Right lobe of liver (tissue), 6 donors: Measurements from ENCODE around the gene ADIG. TPM values are rescaled to one million over a fixed set of nuclear protein-coding genes. Genes with fewer than 3 reads are reported as not detected.

Source experiments
- ATAC-seq, 4 donors: fragments of 200-7000 bp; cut with Tn5 transposase; one replicate each; pipeline ENCODE4 v1.9.1; 2020; ENCODE audit warnings: mild to moderate bottlenecking in 4 of 4, moderate library complexity in 4 of 4
- DNase-seq, 3 donors: peaks; one replicate each; pipeline ENCODE4 v3.0.0-alpha.2; 2020
- H3K27ac ChIP-seq, 3 donors: fragments of 200-600 bp; one replicate each; pipeline ENCODE4 v1.8.0; 2022
- H3K27me3 ChIP-seq, 2 donors: fragments of 200-600 bp; one replicate each; pipeline ENCODE4 v1.8.0; 2022
- H3K36me3 ChIP-seq, 4 donors: fragments of 200-600 bp; sonication (generic) in 1 of 4; one replicate each; pipeline versions ENCODE4 v1.5.1 to v1.8.0; 2017 to 2022; ENCODE audit warnings: control low read depth in 1 of 4
- H3K4me1 ChIP-seq, 4 donors: fragments of 200-600 bp; sonication (generic) in 1 of 4; one replicate each; pipeline versions ENCODE4 v1.5.1 to v1.8.0; 2017 to 2022; ENCODE audit warnings: control low read depth in 1 of 4
- H3K4me3 ChIP-seq, 3 donors: fragments of 200-600 bp; one replicate each; pipeline ENCODE4 v1.8.0; 2022
- H3K9me3 ChIP-seq, 4 donors: fragments of 200-600 bp; sonication (generic) in 1 of 4; one replicate each; pipeline versions ENCODE4 v1.5.1 to v1.8.0; 2017 to 2022; ENCODE audit warnings: control low read depth in 1 of 4
- POLR2A ChIP-seq: fragments of 450-650 bp; IDR thresholded peaks from one replicate; pipeline ENCODE4 v1.6.1; 2017; ENCODE audit warnings: antibody characterized with exemption, mild to moderate bottlenecking
- WGBS: methylation state at CpG from one replicate; pipeline ENCODE4 v1.1.6; 2018; ENCODE audit warnings: low coverage, low lambda C conversion rate; ENCODE audit not compliant: insufficient coverage; ENCODE audit errors: missing lambda C conversion rate; 5-methylcytosine and 5-hydroxymethylcytosine counted together
- intact Hi-C, 2 donors: fragments of 100-400 bp; cut with DNase I; formaldehyde crosslinking; loops; one replicate each; pipeline versions ENCODE4 v1.11.2 to v1.14.1; 2022
- total RNA-seq, 6 experiments: library from RNA; depleted of rRNA in 2 of 6; stranded (reverse); fragments of >200 nt in 2 of 6; fragmentation: NEBNext Ultra II Directional in 3 of 6; extraction: Animal tissue kit (Norgen Biotek cat#: 25700) in 3 of 6; gene quantifications; one replicate each; pipeline versions ENCODE4 v1.1.0 to v1.2.4, GENCODE V29; 2016 to 2023
- TF ChIP-seq, protein P1 (sequence below), 4 donors: fragments of 200-600 bp in 3 of 4; fragments of 450-650 bp in 1 of 4; IDR thresholded peaks; one replicate each; pipeline versions ENCODE4 v1.5.1 to v1.8.0; 2016 to 2022; ENCODE audit warnings: antibody characterized with exemption in 4 of 4, mild to moderate bottlenecking in 2 of 4
- donor health status: DM: no; HTN: yes; CAD: no.
- donor health status: DM: no; HTN: no; CAD: no.
- donor health status: DM: no; HTN: no; CAD: no.
- donor health status: DM: no; HTN: yes; CAD: no.
- donor health status: DM: no; HTN: yes; CAD: no.

The ADIG gene
- total RNA-seq, 6 experiments from 2014 or later = not detected

DNA sequence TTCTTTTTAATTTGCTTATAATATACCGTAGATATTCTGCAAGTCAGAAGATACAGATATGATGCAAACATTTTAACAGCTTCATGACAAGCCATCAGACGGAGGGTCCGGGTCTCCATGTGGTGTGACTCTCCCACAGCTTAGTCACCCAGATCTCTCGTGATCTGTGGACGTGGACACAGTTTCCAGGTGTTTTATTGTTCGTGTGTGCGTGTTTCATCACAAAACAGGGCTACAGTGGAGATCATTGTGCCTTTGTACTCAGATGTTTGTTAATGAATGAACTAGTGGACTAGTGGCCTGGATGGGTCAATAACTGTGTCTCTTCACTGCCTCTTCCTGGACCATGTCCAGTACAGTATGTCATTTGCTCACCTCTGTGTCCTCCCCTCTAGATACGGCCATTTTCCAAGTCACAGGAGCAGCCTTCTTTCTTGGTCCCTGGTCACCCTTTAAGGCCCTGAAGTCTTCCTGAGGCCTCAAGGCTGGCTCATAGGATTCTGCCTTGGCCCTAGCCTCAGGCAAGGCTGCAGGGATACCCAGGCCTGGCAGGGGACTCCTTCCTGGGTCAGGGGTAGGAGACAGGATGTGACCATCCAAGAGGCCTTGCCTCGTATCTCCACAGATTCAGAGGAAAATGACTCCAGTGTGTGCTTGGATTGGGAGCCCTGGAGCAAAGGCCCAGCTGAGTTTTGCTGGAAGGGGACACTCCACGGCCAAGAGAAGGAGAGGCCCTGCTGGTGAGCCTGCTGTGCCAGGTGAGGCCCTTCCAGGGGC is 4.6 kb downstream of the ADIG start:
- intact Hi-C loops = no loop called here
- ATAC-seq = peak; percentile 75 to 92 (median 88)
- Histone ChIP-seq H3K4me3 (no peak overlapping the region), H3K27me3 (no peaks in the 10 kb centered on the region), H3K27ac (no peak overlapping the region), H3K36me3 (no peaks in the 10 kb centered on the region), H3K9me3 (no peaks in the 10 kb centered on the region), H3K4me1 (peaks cover 0 to 8% (median 0%) of the 10 kb centered on the region in 4 donors)
- WGBS = 30% methylated on average over 7 of the region's 10 CpGs
- TF ChIP-seq POLR2A = no peak
- TF ChIP-seq, protein P1, sequence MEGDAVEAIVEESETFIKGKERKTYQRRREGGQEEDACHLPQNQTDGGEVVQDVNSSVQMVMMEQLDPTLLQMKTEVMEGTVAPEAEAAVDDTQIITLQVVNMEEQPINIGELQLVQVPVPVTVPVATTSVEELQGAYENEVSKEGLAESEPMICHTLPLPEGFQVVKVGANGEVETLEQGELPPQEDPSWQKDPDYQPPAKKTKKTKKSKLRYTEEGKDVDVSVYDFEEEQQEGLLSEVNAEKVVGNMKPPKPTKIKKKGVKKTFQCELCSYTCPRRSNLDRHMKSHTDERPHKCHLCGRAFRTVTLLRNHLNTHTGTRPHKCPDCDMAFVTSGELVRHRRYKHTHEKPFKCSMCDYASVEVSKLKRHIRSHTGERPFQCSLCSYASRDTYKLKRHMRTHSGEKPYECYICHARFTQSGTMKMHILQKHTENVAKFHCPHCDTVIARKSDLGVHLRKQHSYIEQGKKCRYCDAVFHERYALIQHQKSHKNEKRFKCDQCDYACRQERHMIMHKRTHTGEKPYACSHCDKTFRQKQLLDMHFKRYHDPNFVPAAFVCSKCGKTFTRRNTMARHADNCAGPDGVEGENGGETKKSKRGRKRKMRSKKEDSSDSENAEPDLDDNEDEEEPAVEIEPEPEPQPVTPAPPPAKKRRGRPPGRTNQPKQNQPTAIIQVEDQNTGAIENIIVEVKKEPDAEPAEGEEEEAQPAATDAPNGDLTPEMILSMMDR (IDR thresholded peaks at IDR 0.05) = no peak
- no peak for DNase-seq

DNA sequence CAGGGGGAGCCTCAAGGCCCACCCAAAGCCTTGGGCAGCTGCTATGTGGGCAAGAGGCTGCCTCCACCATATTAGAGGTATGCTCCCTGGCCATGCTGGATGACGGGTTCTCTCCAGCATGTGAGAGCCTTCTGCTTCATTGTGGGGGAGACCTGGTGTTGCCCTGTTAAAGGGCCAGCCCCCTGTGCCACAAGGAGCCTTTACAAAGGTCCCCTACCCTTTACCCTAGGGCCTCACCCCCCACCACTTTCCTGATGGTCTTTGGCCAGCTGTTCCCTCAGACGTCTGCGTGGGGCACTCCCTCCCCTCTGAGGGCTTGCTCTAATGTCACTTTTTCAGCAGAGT is 5.2 kb downstream of the ADIG start:
- DNase-seq (no peak), ATAC-seq (no peak)
- no peaks in the 10 kb centered on the region for H3K9me3 ChIP-seq
- intact Hi-C loops = no loop called here
- H3K4me3 ChIP-seq = no peak overlapping the region
- H3K36me3 ChIP-seq = no peaks in the 10 kb centered on the region
- no CpG with 5 or more reads among the region's 3 CpGs for whole genome bisulfite sequencing
- H3K27ac ChIP-seq = no peak overlapping the region
- TF ChIP-seq, protein P1 (IDR thresholded peaks at IDR 0.05) = no peak
- TF ChIP-seq POLR2A = no peak
- H3K4me1 ChIP-seq = peaks cover 0 to 8% (median 0%) of the 10 kb centered on the region in 4 donors
- no peaks in the 10 kb centered on the region for H3K27me3 ChIP-seq

DNA sequence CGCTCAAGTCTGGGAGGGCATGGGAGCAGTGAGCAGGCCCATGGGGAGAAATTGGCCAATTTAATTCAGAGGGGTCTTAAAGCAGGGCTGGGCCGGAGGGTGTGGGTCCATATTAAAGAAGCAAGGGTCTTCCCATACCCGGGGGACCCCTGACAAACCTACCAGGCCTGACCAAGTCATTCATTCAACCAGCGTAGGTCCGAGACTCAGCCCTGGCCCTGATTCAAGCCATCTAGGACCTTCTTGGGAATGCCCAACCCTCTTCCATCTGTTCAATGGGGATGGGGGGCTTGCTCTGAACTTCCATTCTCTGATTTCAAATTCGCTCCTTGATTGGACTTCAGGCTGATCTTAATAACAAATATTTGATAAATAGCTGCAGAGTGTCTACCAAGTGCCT is 7.3 kb downstream of the ADIG start:
- intact Hi-C loops = no loop called here
- Histone ChIP-seq H3K27ac (no peak overlapping the region), H3K27me3 (no peaks in the 10 kb centered on the region), H3K9me3 (no peaks in the 10 kb centered on the region), H3K4me1 (peaks cover 0 to 8% (median 0%) of the 10 kb centered on the region in 4 donors), H3K36me3 (no peaks in the 10 kb centered on the region), H3K4me3 (no peak overlapping the region)
- DNase-seq = no peak
- TF ChIP-seq, protein P1 (IDR thresholded peaks at IDR 0.05) = no peak
- TF ChIP-seq POLR2A = no peak
- 79% methylated on average over 5 of the region's 6 CpGs for WGBS
- no peak for ATAC-seq

DNA sequence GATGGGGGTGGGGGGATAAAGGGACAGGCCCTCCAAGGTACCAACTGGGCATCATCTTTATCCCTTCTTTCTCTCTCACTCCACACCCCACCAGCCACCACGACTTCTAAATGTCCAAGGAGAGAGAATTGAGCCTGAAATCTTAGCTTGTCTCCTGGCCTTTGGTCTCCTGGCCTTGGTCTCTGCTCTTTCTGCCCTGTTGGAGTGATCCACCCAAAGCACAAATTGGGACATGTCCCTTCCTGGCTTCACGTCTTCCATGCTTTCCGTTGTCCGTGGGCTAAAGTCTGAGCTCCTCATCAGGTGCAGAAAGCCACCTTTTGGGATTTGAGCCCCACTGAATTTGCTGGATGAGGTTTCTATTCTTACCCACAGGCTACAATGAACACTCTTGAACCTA is 8.4 kb downstream of the ADIG start:
- H3K27me3 ChIP-seq = no peaks in the 10 kb centered on the region
- ATAC-seq (no peak), DNase-seq (no peak)
- no peak overlapping the region for H3K27ac ChIP-seq
- WGBS = 81% methylated on average over 4 of the region's 4 CpGs
- no peak for TF ChIP-seq POLR2A
- no peak overlapping the region for H3K4me3 ChIP-seq
- intact Hi-C loops = no loop called here
- no peaks in the 10 kb centered on the region for H3K9me3 ChIP-seq
- H3K4me1 ChIP-seq = peaks cover 0 to 8% (median 0%) of the 10 kb centered on the region in 4 donors
- H3K36me3 ChIP-seq = no peaks in the 10 kb centered on the region

DNA sequence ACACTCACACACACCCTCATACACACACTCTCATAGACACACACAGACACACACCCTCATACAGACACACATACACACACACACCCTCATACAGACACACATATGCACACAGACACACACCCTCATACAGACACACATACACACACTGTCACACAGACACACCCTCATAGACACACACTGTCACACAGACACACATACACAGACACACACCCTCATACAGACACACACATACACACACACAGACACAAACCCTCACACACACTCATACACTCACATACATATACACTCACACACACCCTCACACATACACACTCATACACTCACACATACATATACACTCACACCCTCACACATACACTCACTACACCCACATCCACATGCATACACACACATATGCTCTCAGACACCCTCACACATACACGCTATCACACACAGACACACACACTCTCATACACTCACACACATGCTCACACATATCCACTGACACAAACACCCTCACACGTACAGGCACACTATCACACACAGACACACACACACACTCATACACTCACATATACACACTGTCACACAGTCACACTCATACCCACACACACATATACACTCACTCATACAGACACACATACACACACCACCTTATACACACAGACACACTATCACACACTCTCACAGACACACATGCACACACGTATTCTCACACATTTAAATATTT is 9.1 kb downstream of the ADIG start:
- Histone ChIP-seq H3K4me3 (no peak overlapping the region), H3K36me3 (no peaks in the 10 kb centered on the region), H3K4me1 (peaks cover 0 to 8% (median 0%) of the 10 kb centered on the region in 4 donors), H3K9me3 (no peaks in the 10 kb centered on the region), H3K27me3 (no peaks in the 10 kb centered on the region), H3K27ac (no peak overlapping the region)
- WGBS = 78% methylated on average over 3 of the region's 3 CpGs
- DNase-seq (no peak), ATAC-seq (no peak)
- intact Hi-C loops = no loop called here
- TF ChIP-seq POLR2A = no peak
- TF ChIP-seq, protein P1 (IDR thresholded peaks at IDR 0.05) = no peak
